ENCODE results near the gene HHIP.

Gene HHIP

GRCh38 chr4:144645631-144646522, at the start of gene HHIP:
HHIP (plus strand) TSS chr4:144646156; CDS start chr4:144646676, 520 bp downstream.
- ChIA-PET CTCF (no interaction called here), POLR2A (interaction anchor here (0.9 kb wide), 1 partner anchor 452 kb away, joined by 3 read pairs; the partner anchor contains the start of genes ABCE1 and ANAPC10)
- no peak for TF ChIP-seq LEF1 (IDR thresholded peaks at IDR 0.05; ENCODE audit: borderline replicate concordance)
- peak; percentile 43; the same call in 1 of the 2 replicates for TF ChIP-seq L3MBTL2 (conservative IDR thresholded peaks at IDR 0.05)
- peak; percentile 52 for DNase-seq (ENCODE audit: extremely low spot score)

GRCh38 chr4:144597171-144597570, 48.8 kb upstream of the HHIP start:
- no peak for DNase-seq (ENCODE audit: extremely low spot score)
- ChIA-PET POLR2A (no interaction called here), CTCF (no interaction called here)
- TF ChIP-seq ZNF384 (IDR thresholded peaks at IDR 0.05) (no peak), FOXA1 (IDR thresholded peaks at IDR 0.05) (no peak), SP1 (IDR thresholded peaks at IDR 0.05) (no peak), TARDBP (IDR thresholded peaks at IDR 0.05) (no peak), CTBP1 (IDR thresholded peaks at IDR 0.05; ENCODE audit: borderline replicate concordance) (no peak), HDGF (IDR thresholded peaks at IDR 0.05; ENCODE audit: borderline replicate concordance) (no peak), ARNT (IDR thresholded peaks at IDR 0.05) (no peak), SUZ12 (IDR thresholded peaks at IDR 0.05) (no peak)

- ChIA-PET POLR2A (no interaction called here), CTCF (no interaction called here)
- TF ChIP-seq FOXM1 (IDR thresholded peaks at IDR 0.05; ENCODE audit: borderline replicate concordance) = no peak
- no peak for TF ChIP-seq SP1 (IDR thresholded peaks at IDR 0.05)
- TF ChIP-seq ZNF384 (IDR thresholded peaks at IDR 0.05) = no peak
- TF ChIP-seq HDGF (IDR thresholded peaks at IDR 0.05; ENCODE audit: borderline replicate concordance) = no peak
- TF ChIP-seq NFRKB (IDR thresholded peaks at IDR 0.05) = no peak
- TF ChIP-seq TARDBP (IDR thresholded peaks at IDR 0.05) = no peak
- no peak for TF ChIP-seq L3MBTL2 (conservative IDR thresholded peaks at IDR 0.05)
- DNase-seq (ENCODE audit: extremely low spot score) = no peak
Observed at GRCh38 chr4:144599621-144600020, 46.3 kb upstream of the HHIP start.

- peak; percentile 53 for DNase-seq (ENCODE audit: extremely low spot score)
- CTCF ChIA-PET = interaction anchor here (0.6 to 0.9 kb wide), 3 partner anchors 19 to 137 kb away, joined by 3 read pairs; no protein-coding TSS in a partner anchor
- TF ChIP-seq ARNT (IDR thresholded peaks at IDR 0.05) = no peak
- no peak for TF ChIP-seq SUZ12 (IDR thresholded peaks at IDR 0.05)
- no peak for TF ChIP-seq HDGF (IDR thresholded peaks at IDR 0.05; ENCODE audit: borderline replicate concordance)
- no peak for TF ChIP-seq SP1 (IDR thresholded peaks at IDR 0.05)
- no peak for TF ChIP-seq LEF1 (IDR thresholded peaks at IDR 0.05; ENCODE audit: borderline replicate concordance)
- TF ChIP-seq BHLHE40 (IDR thresholded peaks at IDR 0.05; ENCODE audit: borderline replicate concordance) = no peak
- no peak for TF ChIP-seq L3MBTL2 (conservative IDR thresholded peaks at IDR 0.05)
- TF ChIP-seq FOXK2 (IDR thresholded peaks at IDR 0.05) = no peak
- TF ChIP-seq TARDBP (IDR thresholded peaks at IDR 0.05) = no peak
- TF ChIP-seq ELF4 (IDR thresholded peaks at IDR 0.05) = no peak
- TF ChIP-seq PKNOX1 (IDR thresholded peaks at IDR 0.05) = no peak
- TF ChIP-seq FOXM1 (IDR thresholded peaks at IDR 0.05; ENCODE audit: borderline replicate concordance) = no peak
- TF ChIP-seq FOXA1 (IDR thresholded peaks at IDR 0.05) = no peak
- POLR2A ChIA-PET = no interaction called here
Observed at GRCh38 chr4:144611850-144612249, 34.1 kb upstream of the HHIP start.

GRCh38 chr4:144614850-144615585, 30.9 kb upstream of the HHIP start:
- TF ChIP-seq HDGF (IDR thresholded peaks at IDR 0.05; ENCODE audit: borderline replicate concordance) (no peak), NFRKB (IDR thresholded peaks at IDR 0.05) (no peak)
- POLR2A ChIA-PET = no interaction called here
- no peak for DNase-seq (ENCODE audit: extremely low spot score)
- CTCF ChIA-PET = no interaction called here

GRCh38 chr4:144621681-144622080, 24.3 kb upstream of the HHIP start:
- POLR2A ChIA-PET = no interaction called here
- CTCF ChIA-PET = interaction anchor here (0.6 kb wide), 1 partner anchor 1659 kb away, joined by 3 read pairs; no protein-coding TSS in a partner anchor
- no peak for DNase-seq (ENCODE audit: extremely low spot score)
- TF ChIP-seq PKNOX1 (IDR thresholded peaks at IDR 0.05) (no peak), HDGF (IDR thresholded peaks at IDR 0.05; ENCODE audit: borderline replicate concordance) (no peak), ARNT (IDR thresholded peaks at IDR 0.05) (no peak), FOXK2 (IDR thresholded peaks at IDR 0.05) (no peak), BHLHE40 (IDR thresholded peaks at IDR 0.05; ENCODE audit: borderline replicate concordance) (no peak), FOXM1 (IDR thresholded peaks at IDR 0.05; ENCODE audit: borderline replicate concordance) (no peak), FOXA1 (IDR thresholded peaks at IDR 0.05) (no peak), CTBP1 (IDR thresholded peaks at IDR 0.05; ENCODE audit: borderline replicate concordance) (no peak), NFRKB (IDR thresholded peaks at IDR 0.05) (no peak), SUZ12 (IDR thresholded peaks at IDR 0.05) (no peak), TARDBP (IDR thresholded peaks at IDR 0.05) (no peak)

- TF ChIP-seq NFRKB (IDR thresholded peaks at IDR 0.05) (no peak), SUZ12 (IDR thresholded peaks at IDR 0.05) (no peak), LEF1 (IDR thresholded peaks at IDR 0.05; ENCODE audit: borderline replicate concordance) (no peak), FOXM1 (IDR thresholded peaks at IDR 0.05; ENCODE audit: borderline replicate concordance) (no peak), FOXK2 (IDR thresholded peaks at IDR 0.05) (no peak), ZNF384 (IDR thresholded peaks at IDR 0.05) (no peak), ARNT (IDR thresholded peaks at IDR 0.05) (no peak), PKNOX1 (IDR thresholded peaks at IDR 0.05) (no peak), SP1 (IDR thresholded peaks at IDR 0.05) (no peak), CTBP1 (IDR thresholded peaks at IDR 0.05; ENCODE audit: borderline replicate concordance) (no peak), L3MBTL2 (conservative IDR thresholded peaks at IDR 0.05) (no peak)
- no peak for DNase-seq (ENCODE audit: extremely low spot score)
- ChIA-PET CTCF (no interaction called here), POLR2A (no interaction called here)
Observed at GRCh38 chr4:144627663-144628076, 18.3 kb upstream of the HHIP start.
